ENCODE results near the gene ZBTB5. TPM values are rescaled to one million over a fixed set of nuclear protein-coding genes. Genes with fewer than 3 reads are reported as not detected.
"Not testable (repeated sequence)": the region's sequence is repeated elsewhere in the genome, so short reads cannot be mapped to it uniquely, and the experiment has no call there.

The ZBTB5 gene
- total RNA-seq = 1 to 10 TPM; 8.3 to 9.3 TPM

- H3K36me3 Mint-ChIP-seq = peaks cover 6% of the 10 kb centered on the region
- intact Hi-C loops (cut with micrococcal nuclease) = loop anchor here (1.0 to 5.0 kb wide), 8 partner anchors 20 to 438 kb away; partner anchors contain the start of genes GRHPR, POLR1E, TOMM5 and ZCCHC7
- H3K27me3 Mint-ChIP-seq = no peaks in the 10 kb centered on the region
- peak within 1 kb of the TSS; percentile 97 for H3K4me3 Mint-ChIP-seq
- peak within 1 kb of the TSS; percentile 95 for H3K27ac Mint-ChIP-seq
- CTCF ChIA-PET = interaction anchor here (1.9 kb wide), 2 partner anchors 16 to 54 kb away, joined by 6 read pairs; no protein-coding TSS in a partner anchor
- DNase-seq = peak; percentile 99
- POLR2A ChIA-PET = interaction anchor here (0.6 to 3.2 kb wide), 10 partner anchors 9 to 345 kb away, joined by 3 to 23 read pairs (median 4); partner anchors contain the start of genes GRHPR, POLR1E, TOMM5 and ZCCHC7
- H3K4me1 Mint-ChIP-seq (ENCODE audit: low read depth) = peaks cover 29% of the 10 kb centered on the region
- no peaks in the 10 kb centered on the region for H3K9me3 Mint-ChIP-seq
Observed at GRCh38 chr9:37465249-37466036, at the start of gene ZBTB5. ZBTB5 (minus strand) TSS chr9:37465450; CDS start chr9:37442551, 22,899 bp downstream.

- ChIA-PET CTCF (no interaction called here), POLR2A (no interaction called here)
- intact Hi-C loops (cut with micrococcal nuclease) = no loop called here
- Mint-ChIP-seq H3K9me3 (no peaks in the 10 kb centered on the region), H3K4me3 (no peak overlapping the region), H3K27me3 (no peaks in the 10 kb centered on the region), H3K36me3 (peaks cover 6% of the 10 kb centered on the region), H3K4me1 (ENCODE audit: low read depth) (no peaks in the 10 kb centered on the region), H3K27ac (peak overlapping the region; percentile 2)
- no peak for DNase-seq
Observed at GRCh38 chr9:37514999-37515398, 49.7 kb upstream of the ZBTB5 start.

- DNase-seq; intact Hi-C loops (cut with micrococcal nuclease); H3K36me3 Mint-ChIP-seq; H3K4me3 Mint-ChIP-seq; H3K27ac Mint-ChIP-seq; H3K9me3 Mint-ChIP-seq; H3K4me1 Mint-ChIP-seq (ENCODE audit: low read depth); H3K27me3 Mint-ChIP-seq; CTCF ChIA-PET; POLR2A ChIA-PET: not testable (repeated sequence)
Observed at GRCh38 chr9:37514415-37514814, 49.2 kb upstream of the ZBTB5 start.

GRCh38 chr9:37512437-37512836 is 47.2 kb upstream of the ZBTB5 start:
- Mint-ChIP-seq H3K9me3 (no peaks in the 10 kb centered on the region), H3K27ac (no peak overlapping the region), H3K36me3 (peaks cover 5% of the 10 kb centered on the region), H3K4me3 (no peak overlapping the region), H3K4me1 (ENCODE audit: low read depth) (no peaks in the 10 kb centered on the region), H3K27me3 (no peaks in the 10 kb centered on the region)
- CTCF ChIA-PET = no interaction called here
- POLR2A ChIA-PET = interaction anchor here (1.3 kb wide), 1 partner anchor 9 kb away, joined by 6 read pairs; no protein-coding TSS in a partner anchor
- intact Hi-C loops (cut with micrococcal nuclease) = no loop called here
- no peak for DNase-seq

- H3K36me3 Mint-ChIP-seq = peaks cover 16% of the 10 kb centered on the region
- ChIA-PET POLR2A (interaction anchor here (1.0 to 1.3 kb wide), 2 partner anchors 8 to 582 kb away, joined by 4 to 6 read pairs; no protein-coding TSS in a partner anchor), CTCF (no interaction called here)
- H3K9me3 Mint-ChIP-seq = no peaks in the 10 kb centered on the region
- intact Hi-C loops (cut with micrococcal nuclease) = no loop called here
- no peak overlapping the region for H3K4me3 Mint-ChIP-seq
- no peak overlapping the region for H3K27ac Mint-ChIP-seq
- no peaks in the 10 kb centered on the region for H3K27me3 Mint-ChIP-seq
- H3K4me1 Mint-ChIP-seq (ENCODE audit: low read depth) = peaks cover 2% of the 10 kb centered on the region
- DNase-seq = peak; percentile 25
Observed at GRCh38 chr9:37511016-37512010, 46.1 kb upstream of the ZBTB5 start.

GRCh38 chr9:37510053-37510452 is 44.8 kb upstream of the ZBTB5 start:
- intact Hi-C loops (cut with micrococcal nuclease); POLR2A ChIA-PET; DNase-seq; H3K9me3 Mint-ChIP-seq; H3K4me3 Mint-ChIP-seq; H3K27ac Mint-ChIP-seq; H3K27me3 Mint-ChIP-seq; CTCF ChIA-PET; H3K4me1 Mint-ChIP-seq (ENCODE audit: low read depth): not testable (repeated sequence)
- peaks cover 15% of the 10 kb centered on the region for H3K36me3 Mint-ChIP-seq

- Mint-ChIP-seq H3K4me1 (ENCODE audit: low read depth) (peaks cover 7% of the 10 kb centered on the region), H3K27ac (no peak overlapping the region), H3K4me3 (no peak overlapping the region), H3K27me3 (no peaks in the 10 kb centered on the region), H3K36me3 (peaks cover 19% of the 10 kb centered on the region), H3K9me3 (no peaks in the 10 kb centered on the region)
- intact Hi-C loops (cut with micrococcal nuclease) = no loop called here
- POLR2A ChIA-PET = no interaction called here
- CTCF ChIA-PET = no interaction called here
- no peak for DNase-seq
Observed at GRCh38 chr9:37509536-37509935, 44.3 kb upstream of the ZBTB5 start.

GRCh38 chr9:37508834-37509206 is 43.6 kb upstream of the ZBTB5 start:
- H3K27me3 Mint-ChIP-seq = no peaks in the 10 kb centered on the region
- H3K9me3 Mint-ChIP-seq = no peaks in the 10 kb centered on the region
- H3K36me3 Mint-ChIP-seq = peaks cover 23% of the 10 kb centered on the region
- H3K4me3 Mint-ChIP-seq = no peak overlapping the region
- H3K4me1 Mint-ChIP-seq (ENCODE audit: low read depth) = peaks cover 10% of the 10 kb centered on the region
- no peak for DNase-seq
- intact Hi-C loops (cut with micrococcal nuclease) = no loop called here
- ChIA-PET CTCF (no interaction called here), POLR2A (no interaction called here)
- no peak overlapping the region for H3K27ac Mint-ChIP-seq

- H3K4me3 Mint-ChIP-seq = no peak overlapping the region
- no peak for DNase-seq
- peaks cover 29% of the 10 kb centered on the region for H3K36me3 Mint-ChIP-seq
- H3K27ac Mint-ChIP-seq = no peak overlapping the region
- peaks cover 15% of the 10 kb centered on the region for H3K4me1 Mint-ChIP-seq (ENCODE audit: low read depth)
- ChIA-PET CTCF (no interaction called here), POLR2A (no interaction called here)
- intact Hi-C loops (cut with micrococcal nuclease) = no loop called here
- no peaks in the 10 kb centered on the region for H3K27me3 Mint-ChIP-seq
- no peaks in the 10 kb centered on the region for H3K9me3 Mint-ChIP-seq
Observed at GRCh38 chr9:37508135-37508833, 43.0 kb upstream of the ZBTB5 start.

GRCh38 chr9:37507566-37508134 is 42.4 kb upstream of the ZBTB5 start:
- intact Hi-C loops (cut with micrococcal nuclease) = no loop called here
- peaks cover 20% of the 10 kb centered on the region for H3K4me1 Mint-ChIP-seq (ENCODE audit: low read depth)
- no peaks in the 10 kb centered on the region for H3K9me3 Mint-ChIP-seq
- DNase-seq = no peak
- CTCF ChIA-PET = no interaction called here
- no peak overlapping the region for H3K27ac Mint-ChIP-seq
- H3K36me3 Mint-ChIP-seq = peaks cover 35% of the 10 kb centered on the region
- POLR2A ChIA-PET = no interaction called here
- no peak overlapping the region for H3K4me3 Mint-ChIP-seq
- no peaks in the 10 kb centered on the region for H3K27me3 Mint-ChIP-seq

GRCh38 chr9:37504605-37505004 is 39.4 kb upstream of the ZBTB5 start:
- CTCF ChIA-PET = no interaction called here
- Mint-ChIP-seq H3K27me3 (no peaks in the 10 kb centered on the region), H3K9me3 (no peaks in the 10 kb centered on the region), H3K36me3 (peaks cover 58% of the 10 kb centered on the region), H3K4me1 (ENCODE audit: low read depth) (peaks cover 20% of the 10 kb centered on the region), H3K4me3 (no peak overlapping the region), H3K27ac (no peak overlapping the region)
- DNase-seq = no peak
- intact Hi-C loops (cut with micrococcal nuclease) = no loop called here
- POLR2A ChIA-PET = interaction anchor here (0.6 to 0.9 kb wide), 2 partner anchors 18 to 206 kb away, joined by 3 to 5 read pairs; partner anchors contain the start of gene POLR1E
